Measurements from ENCODE around the gene ZFAND3.

- no peak for TF ChIP-seq YY1 (IDR thresholded peaks at IDR 0.05; ENCODE audit: insufficient read depth, insufficient read length)
- no peak for TF ChIP-seq ZNF274 (IDR thresholded peaks at IDR 0.05; ENCODE audit: low read depth, low read length)
- no peak for TF ChIP-seq SUZ12 (IDR thresholded peaks at IDR 0.05; ENCODE audit: extremely low read depth, insufficient read depth, insufficient read length)
Measured at GRCh38 chr6:38001386-38001785, 181.9 kb downstream of the ZFAND3 start.

All from NT2/D1 (cell line).